K562 (cell line): ENCODE measurements around the gene SLC1A4. TPM values are rescaled to one million over a fixed set of nuclear protein-coding genes. Genes with fewer than 3 reads are reported as not detected.
A peak's percentile ranks its signal among the peaks of the same experiment; 100 is the strongest.

ENCODE experiments used
- ADNP ChIP-seq: fragments of 200-800 bp; sonication (Bioruptor generic); IDR thresholded peaks from 2 replicates; pipeline ENCODE4 v1.6.1; 2016; ENCODE audit warnings: missing genetic modification characterization, missing compliant biosample characterization
- CHD4 ChIP-seq: fragments of 200-600 bp; sonication (generic); IDR thresholded peaks from 3 replicates; pipeline ENCODE4 v1.6.1; 2012; ENCODE audit warnings: low read depth, mild to moderate bottlenecking, mixed read lengths, low read length, inconsistent platforms; ENCODE audit not compliant: insufficient read depth, insufficient replicate concordance, poor library complexity, severe bottlenecking
- CREB3 ChIP-seq: fragments of 450-650 bp; conservative IDR thresholded peaks from 2 replicates; pipeline ENCODE4 v1.6.1; 2016; ENCODE audit warnings: missing genetic modification characterization, low read depth, mild to moderate bottlenecking, missing compliant biosample characterization, moderate library complexity
- DPF2 ChIP-seq: fragments of 450-650 bp; IDR thresholded peaks from 2 replicates; pipeline ENCODE4 v1.6.1; 2016
- GTF2B ChIP-seq: IDR thresholded peaks from 2 replicates; pipeline ENCODE4 v1.6.1; 2011; ENCODE audit not compliant: insufficient read length; ENCODE audit errors: extremely low read depth
- KDM2B ChIP-seq: fragments of 250-450 bp; sonication (Bioruptor Pico); IDR thresholded peaks from 2 replicates; pipeline ENCODE4 v1.8.0; 2021; ENCODE audit warnings: mild to moderate bottlenecking, moderate library complexity
- MBD1 ChIP-seq: fragments of 250-450 bp; sonication (Bioruptor Pico); IDR thresholded peaks from 2 replicates; pipeline ENCODE4 v1.8.0; 2022; ENCODE audit warnings: inconsistent platforms
- MCM2 ChIP-seq: fragments of 450-650 bp; IDR thresholded peaks from 2 replicates; pipeline ENCODE4 v1.6.1; 2017; ENCODE audit warnings: low read depth, mild to moderate bottlenecking
- RBM25 ChIP-seq: fragments of 200-400 bp; formaldehyde crosslinking; IDR thresholded peaks from 2 replicates; pipeline ENCODE4 v1.6.1; 2018; ENCODE audit warnings: low read length, low read depth, moderate library complexity; ENCODE audit not compliant: severe bottlenecking
- RERE ChIP-seq: sonication (generic); formaldehyde crosslinking; IDR thresholded peaks from 2 replicates; pipeline ENCODE4 v1.8.0; 2023; ENCODE audit warnings: missing genetic modification reagents, mild to moderate bottlenecking, borderline replicate concordance
- SLC30A9 ChIP-seq: fragments of 250-450 bp; sonication (Bioruptor Pico); IDR thresholded peaks from 2 replicates; pipeline ENCODE4 v1.8.0; 2022; ENCODE audit warnings: mild to moderate bottlenecking, moderate library complexity
- SPI1 ChIP-seq: IDR thresholded peaks from 2 replicates; pipeline ENCODE4 v1.6.1; 2011; ENCODE audit warnings: low read depth, low read length, control low read depth, borderline replicate concordance
- U2AF2 ChIP-seq: fragments of 200-400 bp; formaldehyde crosslinking; optimal IDR thresholded peaks from 2 replicates; pipeline ENCODE3; 2017; ENCODE audit warnings: low read depth, mild to moderate bottlenecking, low read length
- ZNF174 ChIP-seq: fragments of 250-450 bp; sonication (Bioruptor Pico); IDR thresholded peaks from 2 replicates; pipeline ENCODE4 v1.4.0; 2020; ENCODE audit warnings: mild to moderate bottlenecking
- ZNF384 ChIP-seq: IDR thresholded peaks from 2 replicates; pipeline ENCODE4 v1.6.1; 2012; ENCODE audit warnings: low read depth, low read length, improper control_type of control experiment
- polyA plus RNA-seq, 8 experiments: library from polyadenylated mRNA; depleted of rRNA in 4 of 8; stranded (reverse) in 5 of 8; unstranded in 3 of 8; fragments of >200 nt; fragmentation: Nextera tagmentation in 2 of 8; fragmentation: Illumina TruSeq in 1 of 8; extraction: Ambion mirVana in 2 of 8; extraction: Trizol in 1 of 8; gene quantifications; 2 replicates each; pipeline versions ENCODE4 v1.2.1 to v1.2.3, GENCODE V29; 2011 to 2014; ENCODE audit warnings: inconsistent platforms in 1 of 8, missing spikeins in 1 of 8
- total RNA-seq, 7 experiments: library from RNA; depleted of rRNA in 6 of 7; stranded (reverse); fragments of >200 nt in 6 of 7; fragmentation: Illumina TruSeq in 2 of 7; extraction: Trizol in 2 of 7; gene quantifications; 2 replicates each; pipeline versions ENCODE4 v1.2.1 to v1.2.3, GENCODE V29; 2011 to 2021; ENCODE audit warnings: low replicate concordance in 1 of 7
- TF ChIP-seq, protein P1 (sequence below): sonication (generic); formaldehyde crosslinking; IDR thresholded peaks from 2 replicates; pipeline ENCODE4 v1.8.0; 2023; ENCODE audit warnings: mild to moderate bottlenecking, missing genetic modification reagents

The SLC1A4 gene
- total and polyA plus RNA-seq, 9 of the 15 experiments (the other 6 are each of a cell fraction or from before 2014, with no cell fraction given), result 4.4 to 24.0 (median 10.9) TPM

GRCh38 chr2:65062843-65063825 lies 73.9 kb downstream of the SLC1A4 start (continued):
- TF ChIP-seq SPI1, result peak; percentile 20; the same call in 1 of the 2 replicates
- no peak for TF ChIP-seq GTF2B
- TF ChIP-seq ZNF174 (CRISPR knock-in tag), result no peak
- TF ChIP-seq DPF2, result peak; percentile 71
- no peak for TF ChIP-seq ADNP (tag)
- no peak for TF ChIP-seq RBM25
- TF ChIP-seq, protein P1, sequence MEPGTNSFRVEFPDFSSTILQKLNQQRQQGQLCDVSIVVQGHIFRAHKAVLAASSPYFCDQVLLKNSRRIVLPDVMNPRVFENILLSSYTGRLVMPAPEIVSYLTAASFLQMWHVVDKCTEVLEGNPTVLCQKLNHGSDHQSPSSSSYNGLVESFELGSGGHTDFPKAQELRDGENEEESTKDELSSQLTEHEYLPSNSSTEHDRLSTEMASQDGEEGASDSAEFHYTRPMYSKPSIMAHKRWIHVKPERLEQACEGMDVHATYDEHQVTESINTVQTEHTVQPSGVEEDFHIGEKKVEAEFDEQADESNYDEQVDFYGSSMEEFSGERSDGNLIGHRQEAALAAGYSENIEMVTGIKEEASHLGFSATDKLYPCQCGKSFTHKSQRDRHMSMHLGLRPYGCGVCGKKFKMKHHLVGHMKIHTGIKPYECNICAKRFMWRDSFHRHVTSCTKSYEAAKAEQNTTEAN, result no peak
- TF ChIP-seq RERE (CRISPR knock-in tag), result no peak
- TF ChIP-seq CREB3, result no peak
- no peak for TF ChIP-seq CHD4
- TF ChIP-seq MBD1, result no peak
- TF ChIP-seq MCM2, result no peak
- no peak for TF ChIP-seq ZNF384
- no peak for TF ChIP-seq KDM2B
- TF ChIP-seq U2AF2, result no peak
- TF ChIP-seq SLC30A9 (CRISPR knock-in tag), result no peak
